Eye (tissue), 1 donor: ENCODE measurements around the gene PDZD2.
"Not testable (repeated sequence)": the region's sequence is repeated elsewhere in the genome, so short reads cannot be mapped to it uniquely, and the experiment has no call there.

Source experiments
- DNase-seq: peaks from one replicate; pipeline ENCODE4 v3.0.0-alpha.2; 2015

The PDZD2 gene

GRCh38 chr5:31639481-31640411 lies 815 bp downstream of the PDZD2 start:
- DNase-seq, result peak; percentile 59

GRCh38 chr5:31640573-31640972 lies 1.6 kb downstream of the PDZD2 start:
- DNase-seq, result no peak

GRCh38 chr5:31641059-31641458 lies 2.1 kb downstream of the PDZD2 start:
- DNase-seq, result no peak

GRCh38 chr5:31641575-31641974 lies 2.6 kb downstream of the PDZD2 start:
- DNase-seq, result no peak

- no peak for DNase-seq
Measured at GRCh38 chr5:31645420-31646081, 6.6 kb downstream of the PDZD2 start.

- no peak for DNase-seq
Measured at GRCh38 chr5:31648326-31648725, 9.4 kb downstream of the PDZD2 start.

GRCh38 chr5:31651241-31651640 lies 12.3 kb downstream of the PDZD2 start:
- DNase-seq, result no peak

- no peak for DNase-seq
Measured at GRCh38 chr5:31655491-31655890, 16.6 kb downstream of the PDZD2 start.

- DNase-seq, result no peak
Measured at GRCh38 chr5:31656806-31657205, 17.9 kb downstream of the PDZD2 start.

- no peak for DNase-seq
Measured at GRCh38 chr5:31657315-31657979, 18.5 kb downstream of the PDZD2 start.

- DNase-seq, result no peak
Measured at GRCh38 chr5:31661257-31661656, 22.3 kb downstream of the PDZD2 start.

GRCh38 chr5:31663519-31663918 lies 24.6 kb downstream of the PDZD2 start:
- DNase-seq, result no peak

- DNase-seq, result no peak
Measured at GRCh38 chr5:31664566-31664965, 25.6 kb downstream of the PDZD2 start.

GRCh38 chr5:31671339-31671741 lies 32.4 kb downstream of the PDZD2 start:
- no peak for DNase-seq

- DNase-seq, result no peak
Measured at GRCh38 chr5:31674371-31674951, 35.5 kb downstream of the PDZD2 start.

- DNase-seq, result no peak
Measured at GRCh38 chr5:31675472-31675871, 36.5 kb downstream of the PDZD2 start.

- DNase-seq, result no peak
Measured at GRCh38 chr5:31678180-31678579, 39.2 kb downstream of the PDZD2 start.

GRCh38 chr5:31680528-31680927 lies 41.6 kb downstream of the PDZD2 start:
- no peak for DNase-seq

- DNase-seq, result peak; percentile 62
Measured at GRCh38 chr5:31682025-31682424, 43.1 kb downstream of the PDZD2 start.

- peak; percentile 7 for DNase-seq
Measured at GRCh38 chr5:31682851-31683250, 43.9 kb downstream of the PDZD2 start.

- no peak for DNase-seq
Measured at GRCh38 chr5:31688515-31689092, 49.7 kb downstream of the PDZD2 start.

GRCh38 chr5:31691408-31691807 lies 52.5 kb downstream of the PDZD2 start:
- DNase-seq, result not testable (repeated sequence)
